Activated naive CD4-positive, alpha-beta T cell treated with anti-CD3 and anti-CD28 coated beads for 36 hours (primary cell): ENCODE measurements around the gene SCG2. TPM values are rescaled to one million over a fixed set of nuclear protein-coding genes. Genes with fewer than 3 reads are reported as not detected.

Experiments used
- CTCF ChIA-PET: fragments of 350-600 bp; sonication (Branson Sonifier 250); formaldehyde crosslinking; loops from one replicate; lab custom pipeline; 2021; ENCODE audit warnings: antibody characterized with exemption; lab: Charles Lee
- DNase-seq: peaks from one replicate; pipeline ENCODE4 v3.0.0-alpha.2; 2020
- H3K27ac Mint-ChIP-seq: one replicate; pipeline ENCODE4 v1.8.0; 2021; ENCODE audit warnings: mild to moderate bottlenecking, mixed read lengths
- H3K27me3 Mint-ChIP-seq: one replicate; pipeline ENCODE4 v1.8.0; 2021; ENCODE audit warnings: low read depth, mixed read lengths
- H3K36me3 Mint-ChIP-seq: one replicate; pipeline ENCODE4 v1.8.0; 2021; ENCODE audit warnings: low read depth, mixed read lengths
- H3K4me1 Mint-ChIP-seq: one replicate; pipeline ENCODE4 v1.8.0; 2021; ENCODE audit warnings: low read depth, mixed read lengths
- H3K4me3 Mint-ChIP-seq: one replicate; pipeline ENCODE4 v1.8.0; 2021; ENCODE audit warnings: mild to moderate bottlenecking, moderate library complexity, mixed read lengths
- H3K9me3 Mint-ChIP-seq: one replicate; pipeline ENCODE4 v1.8.0; 2021; ENCODE audit warnings: mixed read lengths
- intact Hi-C: fragments of 100-400 bp; cut with micrococcal nuclease; formaldehyde crosslinking; loops from one replicate; pipeline ENCODE4 v1.15.1; 2023
- total RNA-seq, 2 experiments: library from RNA; stranded (reverse); gene quantifications; one replicate each; pipeline ENCODE4 v1.2.3, GENCODE V29; 2021

Gene SCG2
- total RNA-seq, 2 experiments from 2014 or later: not detected

- CTCF ChIA-PET: no interaction called here
- no peak overlapping the region for H3K4me3 Mint-ChIP-seq
- no peaks in the 10 kb centered on the region for H3K36me3 Mint-ChIP-seq
- DNase-seq: no peak
- peaks cover 3% of the 10 kb centered on the region for H3K27me3 Mint-ChIP-seq
- no peak overlapping the region for H3K27ac Mint-ChIP-seq
- no peaks in the 10 kb centered on the region for H3K4me1 Mint-ChIP-seq
- intact Hi-C loops: no loop called here
- peaks cover 3% of the 10 kb centered on the region for H3K9me3 Mint-ChIP-seq
These were observed 13.9 kb downstream of the SCG2 start for GRCh38 chr2:223588251-223588650.

- no peak overlapping the region for H3K4me3 Mint-ChIP-seq
- intact Hi-C loops: no loop called here
These were observed 14.9 kb downstream of the SCG2 start for GRCh38 chr2:223587301-223587700.

GRCh38 chr2:223586261-223586660 lies 15.9 kb downstream of the SCG2 start:
- intact Hi-C loops: no loop called here
- Mint-ChIP-seq H3K4me3 (no peak overlapping the region), H3K4me1 (no peaks in the 10 kb centered on the region), H3K27me3 (peaks cover 3% of the 10 kb centered on the region), H3K36me3 (no peaks in the 10 kb centered on the region), H3K27ac (no peak overlapping the region), H3K9me3 (no peaks in the 10 kb centered on the region)
- CTCF ChIA-PET: no interaction called here
- no peak for DNase-seq

More at GRCh38 chr2:223587301-223587700, 14.9 kb downstream of the SCG2 start:
- DNase-seq: no peak
- no peaks in the 10 kb centered on the region for H3K4me1 Mint-ChIP-seq
- CTCF ChIA-PET: no interaction called here
- H3K9me3 Mint-ChIP-seq: no peaks in the 10 kb centered on the region
- no peak overlapping the region for H3K27ac Mint-ChIP-seq
- peaks cover 3% of the 10 kb centered on the region for H3K27me3 Mint-ChIP-seq
- H3K36me3 Mint-ChIP-seq: no peaks in the 10 kb centered on the region

- Mint-ChIP-seq H3K36me3 (no peaks in the 10 kb centered on the region), H3K4me1 (no peaks in the 10 kb centered on the region), H3K9me3 (no peaks in the 10 kb centered on the region), H3K27me3 (peaks cover 3% of the 10 kb centered on the region), H3K27ac (no peak overlapping the region), H3K4me3 (no peak overlapping the region)
- intact Hi-C loops: no loop called here
- CTCF ChIA-PET: no interaction called here
- DNase-seq: no peak
These were observed 16.5 kb downstream of the SCG2 start for GRCh38 chr2:223585666-223586065.

GRCh38 chr2:223582001-223582400 lies 20.2 kb downstream of the SCG2 start:
- H3K4me1 Mint-ChIP-seq: no peaks in the 10 kb centered on the region

GRCh38 chr2:223580951-223581350 lies 21.2 kb downstream of the SCG2 start:
- Mint-ChIP-seq H3K27me3 (peaks cover 2% of the 10 kb centered on the region), H3K27ac (no peak overlapping the region), H3K36me3 (no peaks in the 10 kb centered on the region), H3K9me3 (no peaks in the 10 kb centered on the region), H3K4me1 (no peaks in the 10 kb centered on the region), H3K4me3 (no peak overlapping the region)
- no peak for DNase-seq
- CTCF ChIA-PET: interaction anchor here (0.6 kb wide), 1 partner anchor 193 kb away, joined by 5 read pairs; no protein-coding TSS in a partner anchor
- intact Hi-C loops: no loop called here

More at GRCh38 chr2:223582001-223582400, 20.2 kb downstream of the SCG2 start:
- no peak overlapping the region for H3K27ac Mint-ChIP-seq
- intact Hi-C loops: no loop called here
- H3K36me3 Mint-ChIP-seq: no peaks in the 10 kb centered on the region
- no peaks in the 10 kb centered on the region for H3K9me3 Mint-ChIP-seq
- CTCF ChIA-PET: no interaction called here
- H3K27me3 Mint-ChIP-seq: peaks cover 2% of the 10 kb centered on the region
- DNase-seq: no peak
- no peak overlapping the region for H3K4me3 Mint-ChIP-seq

- CTCF ChIA-PET: no interaction called here
- no peaks in the 10 kb centered on the region for H3K36me3 Mint-ChIP-seq
- no peak overlapping the region for H3K4me3 Mint-ChIP-seq
- no peak overlapping the region for H3K27ac Mint-ChIP-seq
- H3K9me3 Mint-ChIP-seq: no peaks in the 10 kb centered on the region
- peaks cover 2% of the 10 kb centered on the region for H3K27me3 Mint-ChIP-seq
- H3K4me1 Mint-ChIP-seq: no peaks in the 10 kb centered on the region
- intact Hi-C loops: no loop called here
- DNase-seq: no peak
These were observed 23.3 kb downstream of the SCG2 start for GRCh38 chr2:223578846-223579245.

- CTCF ChIA-PET: interaction anchor here (0.6 kb wide), 1 partner anchor 14 kb away, joined by 3 read pairs; no protein-coding TSS in a partner anchor
- no peaks in the 10 kb centered on the region for H3K36me3 Mint-ChIP-seq
- intact Hi-C loops: no loop called here
- H3K4me3 Mint-ChIP-seq: no peak overlapping the region
- peaks cover 2% of the 10 kb centered on the region for H3K27me3 Mint-ChIP-seq
- no peak for DNase-seq
- H3K27ac Mint-ChIP-seq: no peak overlapping the region
- H3K4me1 Mint-ChIP-seq: no peaks in the 10 kb centered on the region
- no peaks in the 10 kb centered on the region for H3K9me3 Mint-ChIP-seq
These were observed 25.3 kb downstream of the SCG2 start for GRCh38 chr2:223576873-223577272.

GRCh38 chr2:223570784-223571183 lies 31.4 kb downstream of the SCG2 start:
- intact Hi-C loops: no loop called here
- H3K4me3 Mint-ChIP-seq: no peak overlapping the region
- no peaks in the 10 kb centered on the region for H3K4me1 Mint-ChIP-seq
- H3K27me3 Mint-ChIP-seq: peaks cover 1% of the 10 kb centered on the region
- CTCF ChIA-PET: no interaction called here
- H3K9me3 Mint-ChIP-seq: peaks cover 3% of the 10 kb centered on the region
- no peak for DNase-seq
- H3K36me3 Mint-ChIP-seq: no peaks in the 10 kb centered on the region
- no peak overlapping the region for H3K27ac Mint-ChIP-seq

- no peak for DNase-seq
- Mint-ChIP-seq H3K4me3 (no peak overlapping the region), H3K27me3 (peaks cover 1% of the 10 kb centered on the region), H3K27ac (no peak overlapping the region), H3K4me1 (no peaks in the 10 kb centered on the region), H3K36me3 (no peaks in the 10 kb centered on the region), H3K9me3 (peaks cover 3% of the 10 kb centered on the region)
- CTCF ChIA-PET: no interaction called here
- intact Hi-C loops: no loop called here
These were observed 35.8 kb downstream of the SCG2 start for GRCh38 chr2:223566396-223566795.

- Mint-ChIP-seq H3K4me1 (no peaks in the 10 kb centered on the region), H3K27me3 (peaks cover 3% of the 10 kb centered on the region), H3K4me3 (no peak overlapping the region), H3K27ac (no peak overlapping the region), H3K9me3 (peaks cover 3% of the 10 kb centered on the region), H3K36me3 (no peaks in the 10 kb centered on the region)
- intact Hi-C loops: no loop called here
- no peak for DNase-seq
- CTCF ChIA-PET: no interaction called here
These were observed 38.7 kb downstream of the SCG2 start for GRCh38 chr2:223563462-223563861.

- no peak for DNase-seq
- Mint-ChIP-seq H3K27me3 (peaks cover 1% of the 10 kb centered on the region), H3K4me1 (no peaks in the 10 kb centered on the region), H3K9me3 (peaks cover 3% of the 10 kb centered on the region), H3K27ac (no peak overlapping the region), H3K4me3 (no peak overlapping the region), H3K36me3 (no peaks in the 10 kb centered on the region)
- intact Hi-C loops: no loop called here
- CTCF ChIA-PET: interaction anchor here (0.6 kb wide), 1 partner anchor 15 kb away, joined by 3 read pairs; no protein-coding TSS in a partner anchor
These were observed 40.1 kb downstream of the SCG2 start for GRCh38 chr2:223562078-223562477.

- no peaks in the 10 kb centered on the region for H3K36me3 Mint-ChIP-seq
- H3K27ac Mint-ChIP-seq: no peak overlapping the region
- peaks cover under 1% of the 10 kb centered on the region for H3K9me3 Mint-ChIP-seq
- DNase-seq: no peak
- no peak overlapping the region for H3K4me3 Mint-ChIP-seq
- H3K4me1 Mint-ChIP-seq: no peaks in the 10 kb centered on the region
- peaks cover 1% of the 10 kb centered on the region for H3K27me3 Mint-ChIP-seq
- CTCF ChIA-PET: no interaction called here
- intact Hi-C loops: no loop called here
These were observed 41.3 kb downstream of the SCG2 start for GRCh38 chr2:223560749-223561435.
